Small intestine (tissue), 7 donors: ENCODE measurements around the gene LMO4. TPM values are rescaled to one million over a fixed set of nuclear protein-coding genes. Genes with fewer than 3 reads are reported as not detected.

Source experiments
- DNase-seq, 2 donors: peaks; one replicate each; pipeline versions ENCODE4 v3.0.0 to v3.0.0-alpha.2; 2013
- FAIRE-seq: peaks from 2 replicates; lab custom pipeline; 2012; peaks lifted over from hg19 to GRCh38; lab: Jason Lieb, UNC
- H3K27ac ChIP-seq, 3 donors: one replicate each; pipeline ENCODE4 v1.5.1; 2013; ENCODE audit warnings: low read length in 2 of 3, mild to moderate bottlenecking in 2 of 3, control low read depth in 1 of 3, inconsistent platforms in 1 of 3, low read depth in 1 of 3, moderate library complexity in 1 of 3
- H3K27me3 ChIP-seq, 3 donors: one replicate each; pipeline ENCODE4 v1.6.1; 2013; ENCODE audit warnings: low read length in 3 of 3, inconsistent platforms in 1 of 3; ENCODE audit not compliant: control insufficient read depth in 3 of 3, insufficient read depth in 3 of 3
- H3K36me3 ChIP-seq, 3 donors: one replicate each; pipeline ENCODE4 v1.6.1; 2013; ENCODE audit warnings: low read length in 3 of 3, inconsistent platforms in 1 of 3, low read depth in 1 of 3, mild to moderate bottlenecking in 1 of 3, moderate library complexity in 1 of 3; ENCODE audit not compliant: control insufficient read depth in 3 of 3, insufficient read depth in 2 of 3
- H3K4me1 ChIP-seq, 3 donors: one replicate each; pipeline ENCODE4 v1.6.1; 2013; ENCODE audit warnings: low read length in 2 of 3, inconsistent platforms in 1 of 3, low read depth in 1 of 3, mild to moderate bottlenecking in 1 of 3, moderate library complexity in 1 of 3; ENCODE audit not compliant: control insufficient read depth in 3 of 3, insufficient read depth in 2 of 3
- H3K4me3 ChIP-seq, 3 donors: one replicate each; pipeline ENCODE4 v1.5.1; 2013; ENCODE audit warnings: low read length in 3 of 3, control low read depth in 1 of 3, inconsistent platforms in 1 of 3, low read depth in 1 of 3, mild to moderate bottlenecking in 1 of 3, moderate library complexity in 1 of 3
- H3K9me3 ChIP-seq, 2 donors: one replicate each; pipeline ENCODE4 v1.6.1; 2013; ENCODE audit warnings: low read depth in 1 of 2, low read length in 1 of 2; ENCODE audit not compliant: control insufficient read depth in 2 of 2, insufficient read depth in 1 of 2
- WGBS, 3 donors: extraction: QIAGEN DNeasy Blood & Tissue Kit; methylation state at CpG; one replicate each; pipeline ENCODE4 v1.1.7; 2013; 5-methylcytosine and 5-hydroxymethylcytosine counted together
- polyA plus RNA-seq, 4 donors: library from polyadenylated mRNA; stranded (reverse) in 3 of 4; unstranded in 1 of 4; fragments of 200-250 nt in 3 of 4; fragments of 120-200 nt in 1 of 4; gene quantifications; one replicate each; pipeline versions ENCODE4 v1.2.1 to v1.2.3, GENCODE V29; 2013
- donor health status: healthy with polysubstance abuse.
- donor health status: control.
- donor health status: control.
- donor health status: Bipolar disorder and iron deficiency.
- donor health status: healthy.

The LMO4 gene
- polyA plus RNA-seq, 4 donors, result 66.4 to 162 (median 94.9) TPM

- no peaks in the 10 kb centered on the region for H3K27me3 ChIP-seq
- DNase-seq, result peak; percentile 59 to 61
- peaks cover 0 to 9% (median 0%) of the 10 kb centered on the region in 3 donors for H3K36me3 ChIP-seq
- peaks cover 7 to 23% (median 10%) of the 10 kb centered on the region in 3 donors for H3K4me1 ChIP-seq
- peak overlapping the region; percentile 58 to 98 (median 82) for H3K27ac ChIP-seq
- no peak for FAIRE-seq
- 1 to 3% (median 1%) methylated on average over 19 of the region's 19 CpGs for WGBS, 3 donors
- H3K9me3 ChIP-seq, result no peaks in the 10 kb centered on the region
- peak overlapping the region; percentile 45 to 89 (median 80) for H3K4me3 ChIP-seq
Measured at GRCh38 chr1:87330057-87330884, 1.6 kb downstream of the LMO4 start.

- no peaks in the 10 kb centered on the region for H3K27me3 ChIP-seq
- 0 to 1% (median 0%) methylated on average over 10 of the region's 10 CpGs for WGBS, 3 donors
- H3K27ac ChIP-seq, result peak overlapping the region; percentile 50 to 98 (median 82)
- no peak for FAIRE-seq
- peaks cover 7 to 27% (median 12%) of the 10 kb centered on the region in 3 donors for H3K4me1 ChIP-seq
- no peak for DNase-seq
- H3K9me3 ChIP-seq, result no peaks in the 10 kb centered on the region
- peak overlapping the region; percentile 45 to 89 (median 80) for H3K4me3 ChIP-seq
- H3K36me3 ChIP-seq, result peaks cover 0 to 9% (median 0%) of the 10 kb centered on the region in 3 donors
Measured at GRCh38 chr1:87330885-87331364, 2.2 kb downstream of the LMO4 start.

- Histone ChIP-seq H3K27ac (peak overlapping the region; percentile 58 to 98 (median 88)), H3K4me1 (peaks cover 7 to 29% (median 13%) of the 10 kb centered on the region in 3 donors), H3K36me3 (peaks cover 0 to 9% (median 0%) of the 10 kb centered on the region in 3 donors), H3K27me3 (no peaks in the 10 kb centered on the region), H3K9me3 (no peaks in the 10 kb centered on the region), H3K4me3 (peak overlapping the region; percentile 45 to 89 (median 80))
- FAIRE-seq, result no peak
- WGBS, 3 donors, result 1% methylated on average over 51 to 65 of the region's 65 CpGs
- DNase-seq, result peak; percentile 59 to 79
Measured at GRCh38 chr1:87331365-87332241, 2.9 kb downstream of the LMO4 start.

GRCh38 chr1:87333692-87334347 lies 5.1 kb downstream of the LMO4 start:
- H3K9me3 ChIP-seq, result no peaks in the 10 kb centered on the region
- peaks cover 4 to 31% (median 15%) of the 10 kb centered on the region in 3 donors for H3K4me1 ChIP-seq
- peak overlapping the region; percentile 43 to 52 (median 51) for H3K27ac ChIP-seq
- H3K36me3 ChIP-seq, result peaks cover 0 to 15% (median 2%) of the 10 kb centered on the region in 3 donors
- H3K4me3 ChIP-seq, result peak overlapping the region in 2 of 3 donors; percentile 51 to 88
- WGBS, 3 donors, result 54 to 80% (median 69%) methylated on average over 10 of the region's 10 CpGs
- no peak for FAIRE-seq
- H3K27me3 ChIP-seq, result no peaks in the 10 kb centered on the region
- DNase-seq, result peak; percentile 16 to 31

- FAIRE-seq (no peak), DNase-seq (peak in 1 of 2 donors; percentile 52)
- Histone ChIP-seq H3K9me3 (no peaks in the 10 kb centered on the region), H3K4me1 (peaks cover 4 to 31% (median 15%) of the 10 kb centered on the region in 3 donors), H3K36me3 (peaks cover 3 to 18% (median 6%) of the 10 kb centered on the region in 3 donors), H3K27me3 (no peaks in the 10 kb centered on the region), H3K27ac (peak overlapping the region; percentile 43 to 72 (median 55)), H3K4me3 (peak overlapping the region; percentile 51 to 88 (median 64))
- 26 to 34% (median 34%) methylated on average over 28 of the region's 28 CpGs for WGBS, 3 donors
Measured at GRCh38 chr1:87334351-87335174, 5.9 kb downstream of the LMO4 start.

GRCh38 chr1:87335175-87335884 lies 6.7 kb downstream of the LMO4 start:
- Histone ChIP-seq H3K9me3 (no peaks in the 10 kb centered on the region), H3K27me3 (no peaks in the 10 kb centered on the region), H3K4me1 (peaks cover 4 to 31% (median 15%) of the 10 kb centered on the region in 3 donors), H3K36me3 (peaks cover 7 to 22% (median 12%) of the 10 kb centered on the region in 3 donors), H3K4me3 (peak overlapping the region; percentile 51 to 88 (median 64)), H3K27ac (peak overlapping the region; percentile 43 to 72 (median 55))
- FAIRE-seq (no peak), DNase-seq (peak; percentile 76 to 80)
- WGBS, 3 donors, result 0 to 1% (median 0%) methylated on average over 51 to 60 of the region's 60 CpGs

- H3K4me3 ChIP-seq, result peak overlapping the region in 2 of 3 donors; percentile 10 to 88
- H3K27ac ChIP-seq, result peak overlapping the region in 2 of 3 donors; percentile 15 to 30
- no peaks in the 10 kb centered on the region for H3K9me3 ChIP-seq
- 11 to 35% (median 30%) methylated on average over 10 of the region's 10 CpGs for WGBS, 3 donors
- H3K4me1 ChIP-seq, result peaks cover 4 to 31% (median 15%) of the 10 kb centered on the region in 3 donors
- FAIRE-seq (no peak), DNase-seq (peak; percentile 38 to 65)
- H3K27me3 ChIP-seq, result no peaks in the 10 kb centered on the region
- H3K36me3 ChIP-seq, result peaks cover 7 to 22% (median 16%) of the 10 kb centered on the region in 3 donors
Measured at GRCh38 chr1:87336623-87337067, 8.0 kb downstream of the LMO4 start.
